ENCODE measurements around the gene EPB41L2.

- TF ChIP-seq CTCF (IDR thresholded peaks at IDR 0.05) (no peak), POLR2A (IDR thresholded peaks at IDR 0.05) (no peak)
Observed at GRCh38 chr6:130893277-130893676, 169.8 kb downstream of the EPB41L2 start.

All from Peyer's patch (tissue), 4 donors.